ENCODE data around the gene HYOU1. TPM values are rescaled to one million over a fixed set of nuclear protein-coding genes. Genes with fewer than 3 reads are reported as not detected.

Gene HYOU1
- total and polyA plus RNA-seq, 2 experiments from 2014 or later, result 48.2 to 229 TPM

GRCh38 chr11:119085437-119085847, 28.4 kb upstream of the HYOU1 start:
- H3K9me3 Mint-ChIP-seq, result no peaks in the 10 kb centered on the region; the same call in 2 of the 3 replicates
- ATAC-seq (peak; percentile 5), DNase-seq (ENCODE audit: low spot score) (no peak)
- no peak for TF ChIP-seq JUNB (IDR thresholded peaks at IDR 0.05; ENCODE audit: unreplicated experiment)
- TF ChIP-seq ZNF331 (CRISPR knock-in tag; IDR thresholded peaks at IDR 0.05; ENCODE audit: low read depth), result no peak
- no peak for TF ChIP-seq CREB1 (CRISPR knock-in tag; IDR thresholded peaks at IDR 0.05; ENCODE audit: low read depth)
- TF ChIP-seq ZNF114 (CRISPR knock-in tag; IDR thresholded peaks at IDR 0.05), result no peak
- TF ChIP-seq, protein P1, sequence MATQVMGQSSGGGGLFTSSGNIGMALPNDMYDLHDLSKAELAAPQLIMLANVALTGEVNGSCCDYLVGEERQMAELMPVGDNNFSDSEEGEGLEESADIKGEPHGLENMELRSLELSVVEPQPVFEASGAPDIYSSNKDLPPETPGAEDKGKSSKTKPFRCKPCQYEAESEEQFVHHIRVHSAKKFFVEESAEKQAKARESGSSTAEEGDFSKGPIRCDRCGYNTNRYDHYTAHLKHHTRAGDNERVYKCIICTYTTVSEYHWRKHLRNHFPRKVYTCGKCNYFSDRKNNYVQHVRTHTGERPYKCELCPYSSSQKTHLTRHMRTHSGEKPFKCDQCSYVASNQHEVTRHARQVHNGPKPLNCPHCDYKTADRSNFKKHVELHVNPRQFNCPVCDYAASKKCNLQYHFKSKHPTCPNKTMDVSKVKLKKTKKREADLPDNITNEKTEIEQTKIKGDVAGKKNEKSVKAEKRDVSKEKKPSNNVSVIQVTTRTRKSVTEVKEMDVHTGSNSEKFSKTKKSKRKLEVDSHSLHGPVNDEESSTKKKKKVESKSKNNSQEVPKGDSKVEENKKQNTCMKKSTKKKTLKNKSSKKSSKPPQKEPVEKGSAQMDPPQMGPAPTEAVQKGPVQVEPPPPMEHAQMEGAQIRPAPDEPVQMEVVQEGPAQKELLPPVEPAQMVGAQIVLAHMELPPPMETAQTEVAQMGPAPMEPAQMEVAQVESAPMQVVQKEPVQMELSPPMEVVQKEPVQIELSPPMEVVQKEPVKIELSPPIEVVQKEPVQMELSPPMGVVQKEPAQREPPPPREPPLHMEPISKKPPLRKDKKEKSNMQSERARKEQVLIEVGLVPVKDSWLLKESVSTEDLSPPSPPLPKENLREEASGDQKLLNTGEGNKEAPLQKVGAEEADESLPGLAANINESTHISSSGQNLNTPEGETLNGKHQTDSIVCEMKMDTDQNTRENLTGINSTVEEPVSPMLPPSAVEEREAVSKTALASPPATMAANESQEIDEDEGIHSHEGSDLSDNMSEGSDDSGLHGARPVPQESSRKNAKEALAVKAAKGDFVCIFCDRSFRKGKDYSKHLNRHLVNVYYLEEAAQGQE (IDR thresholded peaks at IDR 0.05; ENCODE audit: unreplicated experiment), result no peak
- TF ChIP-seq NANOG (IDR thresholded peaks at IDR 0.05; ENCODE audit: borderline replicate concordance), result no peak
- no peak for TF ChIP-seq ETS1 (IDR thresholded peaks at IDR 0.05)
- no peak for TF ChIP-seq EZH2 (IDR thresholded peaks at IDR 0.05; ENCODE audit: low read depth, unreplicated experiment)
- no peak for TF ChIP-seq EZH2phosphoT487 (IDR thresholded peaks at IDR 0.05; ENCODE audit: unreplicated experiment)
- TF ChIP-seq, protein P2, sequence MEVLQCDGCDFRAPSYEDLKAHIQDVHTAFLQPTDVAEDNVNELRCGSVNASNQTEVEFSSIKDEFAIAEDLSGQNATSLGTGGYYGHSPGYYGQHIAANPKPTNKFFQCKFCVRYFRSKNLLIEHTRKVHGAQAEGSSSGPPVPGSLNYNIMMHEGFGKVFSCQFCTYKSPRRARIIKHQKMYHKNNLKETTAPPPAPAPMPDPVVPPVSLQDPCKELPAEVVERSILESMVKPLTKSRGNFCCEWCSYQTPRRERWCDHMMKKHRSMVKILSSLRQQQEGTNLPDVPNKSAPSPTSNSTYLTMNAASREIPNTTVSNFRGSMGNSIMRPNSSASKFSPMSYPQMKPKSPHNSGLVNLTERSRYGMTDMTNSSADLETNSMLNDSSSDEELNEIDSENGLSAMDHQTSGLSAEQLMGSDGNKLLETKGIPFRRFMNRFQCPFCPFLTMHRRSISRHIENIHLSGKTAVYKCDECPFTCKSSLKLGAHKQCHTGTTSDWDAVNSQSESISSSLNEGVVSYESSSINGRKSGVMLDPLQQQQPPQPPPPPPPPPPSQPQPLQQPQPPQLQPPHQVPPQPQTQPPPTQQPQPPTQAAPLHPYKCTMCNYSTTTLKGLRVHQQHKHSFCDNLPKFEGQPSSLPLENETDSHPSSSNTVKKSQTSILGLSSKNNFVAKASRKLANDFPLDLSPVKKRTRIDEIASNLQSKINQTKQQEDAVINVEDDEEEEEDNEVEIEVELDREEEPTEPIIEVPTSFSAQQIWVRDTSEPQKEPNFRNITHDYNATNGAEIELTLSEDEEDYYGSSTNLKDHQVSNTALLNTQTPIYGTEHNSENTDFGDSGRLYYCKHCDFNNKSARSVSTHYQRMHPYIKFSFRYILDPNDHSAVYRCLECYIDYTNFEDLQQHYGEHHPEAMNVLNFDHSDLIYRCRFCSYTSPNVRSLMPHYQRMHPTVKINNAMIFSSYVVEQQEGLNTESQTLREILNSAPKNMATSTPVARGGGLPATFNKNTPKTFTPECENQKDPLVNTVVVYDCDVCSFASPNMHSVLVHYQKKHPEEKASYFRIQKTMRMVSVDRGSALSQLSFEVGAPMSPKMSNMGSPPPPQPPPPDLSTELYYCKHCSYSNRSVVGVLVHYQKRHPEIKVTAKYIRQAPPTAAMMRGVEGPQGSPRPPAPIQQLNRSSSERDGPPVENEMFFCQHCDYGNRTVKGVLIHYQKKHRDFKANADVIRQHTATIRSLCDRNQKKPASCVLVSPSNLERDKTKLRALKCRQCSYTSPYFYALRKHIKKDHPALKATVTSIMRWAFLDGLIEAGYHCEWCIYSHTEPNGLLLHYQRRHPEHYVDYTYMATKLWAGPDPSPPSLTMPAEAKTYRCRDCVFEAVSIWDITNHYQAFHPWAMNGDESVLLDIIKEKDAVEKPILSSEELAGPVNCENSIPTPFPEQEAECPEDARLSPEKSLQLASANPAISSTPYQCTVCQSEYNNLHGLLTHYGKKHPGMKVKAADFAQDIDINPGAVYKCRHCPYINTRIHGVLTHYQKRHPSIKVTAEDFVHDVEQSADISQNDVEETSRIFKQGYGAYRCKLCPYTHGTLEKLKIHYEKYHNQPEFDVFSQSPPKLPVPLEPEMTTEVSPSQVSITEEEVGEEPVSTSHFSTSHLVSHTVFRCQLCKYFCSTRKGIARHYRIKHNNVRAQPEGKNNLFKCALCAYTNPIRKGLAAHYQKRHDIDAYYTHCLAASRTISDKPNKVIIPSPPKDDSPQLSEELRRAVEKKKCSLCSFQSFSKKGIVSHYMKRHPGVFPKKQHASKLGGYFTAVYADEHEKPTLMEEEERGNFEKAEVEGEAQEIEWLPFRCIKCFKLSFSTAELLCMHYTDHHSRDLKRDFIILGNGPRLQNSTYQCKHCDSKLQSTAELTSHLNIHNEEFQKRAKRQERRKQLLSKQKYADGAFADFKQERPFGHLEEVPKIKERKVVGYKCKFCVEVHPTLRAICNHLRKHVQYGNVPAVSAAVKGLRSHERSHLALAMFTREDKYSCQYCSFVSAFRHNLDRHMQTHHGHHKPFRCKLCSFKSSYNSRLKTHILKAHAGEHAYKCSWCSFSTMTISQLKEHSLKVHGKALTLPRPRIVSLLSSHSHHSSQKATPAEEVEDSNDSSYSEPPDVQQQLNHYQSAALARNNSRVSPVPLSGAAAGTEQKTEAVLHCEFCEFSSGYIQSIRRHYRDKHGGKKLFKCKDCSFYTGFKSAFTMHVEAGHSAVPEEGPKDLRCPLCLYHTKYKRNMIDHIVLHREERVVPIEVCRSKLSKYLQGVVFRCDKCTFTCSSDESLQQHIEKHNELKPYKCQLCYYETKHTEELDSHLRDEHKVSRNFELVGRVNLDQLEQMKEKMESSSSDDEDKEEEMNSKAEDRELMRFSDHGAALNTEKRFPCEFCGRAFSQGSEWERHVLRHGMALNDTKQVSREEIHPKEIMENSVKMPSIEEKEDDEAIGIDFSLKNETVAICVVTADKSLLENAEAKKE (CRISPR knock-in tag; IDR thresholded peaks at IDR 0.05), result no peak
- TF ChIP-seq POLR2AphosphoS5 (IDR thresholded peaks at IDR 0.05; ENCODE audit: low read depth), result no peak
- no peak for TF ChIP-seq STAT1 (IDR thresholded peaks at IDR 0.05; ENCODE audit: unreplicated experiment)
- TF ChIP-seq, protein P3, sequence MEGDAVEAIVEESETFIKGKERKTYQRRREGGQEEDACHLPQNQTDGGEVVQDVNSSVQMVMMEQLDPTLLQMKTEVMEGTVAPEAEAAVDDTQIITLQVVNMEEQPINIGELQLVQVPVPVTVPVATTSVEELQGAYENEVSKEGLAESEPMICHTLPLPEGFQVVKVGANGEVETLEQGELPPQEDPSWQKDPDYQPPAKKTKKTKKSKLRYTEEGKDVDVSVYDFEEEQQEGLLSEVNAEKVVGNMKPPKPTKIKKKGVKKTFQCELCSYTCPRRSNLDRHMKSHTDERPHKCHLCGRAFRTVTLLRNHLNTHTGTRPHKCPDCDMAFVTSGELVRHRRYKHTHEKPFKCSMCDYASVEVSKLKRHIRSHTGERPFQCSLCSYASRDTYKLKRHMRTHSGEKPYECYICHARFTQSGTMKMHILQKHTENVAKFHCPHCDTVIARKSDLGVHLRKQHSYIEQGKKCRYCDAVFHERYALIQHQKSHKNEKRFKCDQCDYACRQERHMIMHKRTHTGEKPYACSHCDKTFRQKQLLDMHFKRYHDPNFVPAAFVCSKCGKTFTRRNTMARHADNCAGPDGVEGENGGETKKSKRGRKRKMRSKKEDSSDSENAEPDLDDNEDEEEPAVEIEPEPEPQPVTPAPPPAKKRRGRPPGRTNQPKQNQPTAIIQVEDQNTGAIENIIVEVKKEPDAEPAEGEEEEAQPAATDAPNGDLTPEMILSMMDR (conservative IDR thresholded peaks at IDR 0.05; ENCODE audit: low read depth in 2 of 2), result no peak
- peaks cover 5% of the 10 kb centered on the region for H3K27me3 Mint-ChIP-seq (ENCODE audit: insufficient read depth, low read depth, poor library complexity)
- H3K4me3 ChIP-seq, result peak overlapping the region; percentile 55
- peaks cover 2% of the 10 kb centered on the region; the same call in 1 of the 3 replicates for H3K4me1 Mint-ChIP-seq
- no peaks in the 10 kb centered on the region; the same call in 1 of the 2 replicates for H3K36me3 ChIP-seq (ENCODE audit: insufficient read depth)
- H3K79me2 ChIP-seq (replicated peaks; ENCODE audit: insufficient read depth), result peaks cover 15% of the 10 kb centered on the region
- H3K4me3 Mint-ChIP-seq, result peak overlapping the region; percentile 100
- H3F3A ChIP-seq (replicated peaks; ENCODE audit: low read depth), result peaks cover 3% of the 10 kb centered on the region; the same call in 1 of the 2 replicates
- H3K4me2 ChIP-seq, result peak overlapping the region; percentile 89
- H3K36me3 Mint-ChIP-seq (ENCODE audit: low read depth), result peaks cover 34% of the 10 kb centered on the region
- H3K4me1 ChIP-seq (ENCODE audit: insufficient read depth), result peaks cover 4% of the 10 kb centered on the region; the same call in 1 of the 2 replicates
- H3K9me2 ChIP-seq (ENCODE audit: insufficient read depth), result no peaks in the 10 kb centered on the region
- H3K27ac ChIP-seq (ENCODE audit: low read depth), result peak overlapping the region; percentile 40; the same call in 1 of the 2 replicates
- H3K27ac Mint-ChIP-seq, result peak overlapping the region; percentile 98
- no peaks in the 10 kb centered on the region for H3K27me3 ChIP-seq (ENCODE audit: insufficient read depth)
- no peak overlapping the region for H2AFZ ChIP-seq
- peaks cover 5% of the 10 kb centered on the region; the same call in 1 of the 2 replicates for H4K20me1 ChIP-seq (replicated peaks; ENCODE audit: insufficient read depth)
